HG03457 (cell line): ENCODE results near the gene TBC1D14.

Experiments
- ATAC-seq: cut with Tn5 transposase; IDR thresholded peaks from one replicate; pipeline ENCODE4 v1.9.1; 2021; ENCODE audit warnings: moderate number of reproducible peaks; ENCODE audit not compliant: unreplicated experiment

Gene TBC1D14

DNA sequence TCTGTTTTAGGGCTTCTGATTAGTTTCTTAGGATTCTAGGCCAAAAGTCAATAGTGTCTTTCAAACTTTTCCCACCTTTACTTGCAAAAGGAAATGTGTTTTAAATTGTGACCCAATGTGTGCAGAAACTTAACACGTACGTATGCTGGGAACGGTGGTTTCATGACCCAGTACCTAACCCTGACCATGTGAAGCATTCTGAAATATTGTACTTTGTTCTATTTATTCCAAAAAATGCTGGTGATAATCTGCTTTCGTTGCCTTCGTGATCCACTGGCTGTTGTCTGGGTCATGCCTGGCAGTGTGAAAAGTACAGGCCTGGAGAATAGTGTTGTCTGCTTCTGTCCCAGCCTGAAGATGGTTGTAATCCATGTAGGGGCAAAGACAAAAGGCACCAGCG is 106.9 kb downstream of the TBC1D14 start:
- no peak for ATAC-seq

DNA sequence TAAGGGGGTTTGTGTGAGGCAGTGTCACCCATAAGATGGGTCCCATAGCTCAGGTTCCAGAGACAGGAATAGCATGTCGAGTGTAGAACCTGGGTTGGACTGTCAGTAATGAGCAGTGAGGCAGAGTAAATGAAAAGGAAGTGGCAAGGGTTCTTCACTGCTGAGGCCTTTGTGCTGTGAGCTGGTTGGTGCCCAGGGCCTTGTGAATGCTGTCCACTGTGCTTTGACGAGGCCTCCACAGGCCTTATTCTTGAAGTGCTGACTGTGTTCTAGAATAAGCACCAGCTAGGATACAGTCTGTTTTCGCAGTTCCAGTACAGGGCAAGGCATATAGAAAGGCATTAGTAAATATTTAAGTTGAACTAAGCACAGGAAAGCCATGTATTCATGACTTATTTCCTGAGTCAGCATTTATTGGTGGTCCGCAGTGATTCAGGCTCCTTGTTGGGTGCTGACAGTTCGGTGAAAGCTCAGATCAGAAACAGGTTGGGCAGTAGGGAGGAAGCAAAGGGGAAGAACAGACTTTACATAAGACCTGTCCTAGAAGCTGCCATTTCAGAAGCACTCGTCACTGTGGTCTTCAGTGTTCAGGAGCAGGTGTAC is 107.9 kb downstream of the TBC1D14 start:
- ATAC-seq: no peak

DNA sequence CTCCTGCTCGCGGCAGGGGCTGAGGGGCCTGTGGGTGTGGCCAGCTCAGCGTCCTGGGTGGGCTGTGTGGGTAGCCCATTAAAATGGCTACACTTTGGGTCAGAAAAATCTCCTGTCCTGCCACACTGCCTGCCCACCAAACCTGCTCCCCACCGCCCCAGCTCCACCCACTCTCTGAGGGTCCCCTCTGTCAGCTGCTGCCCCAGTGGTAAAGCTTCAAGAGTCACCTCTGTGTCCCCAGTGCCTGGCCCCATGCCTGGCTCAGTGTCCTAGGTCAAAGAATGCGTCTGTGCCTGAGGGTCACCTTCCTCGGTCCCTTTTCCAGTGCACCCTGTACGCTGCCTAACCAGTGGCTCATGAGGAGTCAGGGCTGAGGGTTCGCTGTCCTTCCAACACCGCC is 108.7 kb downstream of the TBC1D14 start:
- no peak for ATAC-seq

DNA sequence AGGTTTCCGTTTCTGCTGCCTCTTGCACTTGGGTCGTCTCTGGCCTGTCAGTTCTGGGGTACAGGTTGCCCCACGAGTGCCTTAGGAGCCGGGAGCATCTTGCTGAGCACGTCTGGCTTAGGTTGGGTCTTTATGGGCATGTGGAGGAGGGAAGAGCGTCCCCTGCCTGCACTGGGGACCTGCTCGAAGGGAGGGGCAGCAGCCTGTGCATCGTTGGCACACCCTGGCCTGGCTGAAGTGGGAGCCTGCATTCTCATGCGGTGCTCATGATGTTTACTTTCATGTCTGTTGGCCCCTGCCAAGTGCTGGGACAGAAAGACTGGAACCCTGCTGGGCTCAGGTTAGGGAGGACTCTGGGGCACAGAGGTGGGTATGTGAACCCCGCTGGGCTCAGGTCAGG is 109.7 kb downstream of the TBC1D14 start:
- no peak for ATAC-seq

DNA sequence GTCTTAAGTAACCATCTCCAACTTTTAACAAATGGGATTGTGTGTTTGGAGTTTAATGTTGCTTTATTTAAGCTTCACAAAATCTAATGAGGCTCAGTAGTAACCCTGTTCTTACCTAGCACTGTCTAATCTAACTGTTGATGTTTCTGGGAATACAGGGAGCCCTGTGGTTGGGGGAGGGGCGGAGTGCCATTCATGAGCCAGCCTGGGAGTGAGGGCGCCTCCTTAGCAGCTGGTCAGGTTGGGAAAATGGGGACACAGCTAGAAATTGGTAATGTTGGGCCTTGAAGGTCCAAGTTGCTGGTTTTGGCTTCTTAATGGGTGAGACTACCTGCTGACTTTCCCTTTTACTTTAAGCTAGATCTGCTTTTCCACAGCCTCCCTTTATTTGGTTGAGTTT is 110.7 kb downstream of the TBC1D14 start:
- ATAC-seq: no peak

DNA sequence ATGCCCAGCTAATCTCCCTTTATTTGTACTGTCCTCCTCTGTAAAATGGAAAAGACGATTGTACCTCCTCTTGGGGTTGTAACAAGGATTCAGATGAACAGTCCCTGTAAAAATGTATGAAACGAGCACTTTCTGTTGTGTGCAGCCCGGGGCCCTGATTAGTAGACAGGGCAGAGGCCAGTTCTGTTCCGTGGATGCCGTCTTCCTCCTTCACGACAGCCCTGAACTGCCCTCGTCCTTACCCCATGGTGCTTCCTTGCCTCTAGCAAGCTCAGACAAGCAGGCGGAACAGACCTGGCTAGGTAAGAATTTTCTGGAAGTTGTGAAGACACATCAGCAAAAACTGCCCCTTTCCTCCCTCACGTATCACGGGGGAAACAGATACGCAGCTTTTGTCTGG is 111.2 kb downstream of the TBC1D14 start:
- no peak for ATAC-seq

DNA sequence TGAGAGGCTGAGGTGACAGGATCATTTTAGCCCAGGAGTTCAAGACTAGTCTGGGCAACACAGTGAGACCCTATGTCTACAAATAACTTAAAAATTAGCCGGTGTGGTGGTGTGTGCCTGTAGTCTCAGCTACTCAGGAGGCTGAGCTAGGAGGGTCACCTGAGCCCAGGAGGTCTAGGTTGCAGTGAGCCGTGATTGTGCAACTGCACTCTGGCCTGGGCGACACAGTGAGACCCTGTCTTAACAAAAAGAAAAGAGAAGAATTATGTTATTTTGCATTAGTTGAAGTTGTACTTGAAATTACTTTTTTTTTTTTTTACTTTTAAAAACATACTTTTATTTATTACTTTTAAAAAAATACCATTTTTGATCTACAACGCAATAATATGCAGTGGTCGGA is 111.7 kb downstream of the TBC1D14 start:
- no peak for ATAC-seq

DNA sequence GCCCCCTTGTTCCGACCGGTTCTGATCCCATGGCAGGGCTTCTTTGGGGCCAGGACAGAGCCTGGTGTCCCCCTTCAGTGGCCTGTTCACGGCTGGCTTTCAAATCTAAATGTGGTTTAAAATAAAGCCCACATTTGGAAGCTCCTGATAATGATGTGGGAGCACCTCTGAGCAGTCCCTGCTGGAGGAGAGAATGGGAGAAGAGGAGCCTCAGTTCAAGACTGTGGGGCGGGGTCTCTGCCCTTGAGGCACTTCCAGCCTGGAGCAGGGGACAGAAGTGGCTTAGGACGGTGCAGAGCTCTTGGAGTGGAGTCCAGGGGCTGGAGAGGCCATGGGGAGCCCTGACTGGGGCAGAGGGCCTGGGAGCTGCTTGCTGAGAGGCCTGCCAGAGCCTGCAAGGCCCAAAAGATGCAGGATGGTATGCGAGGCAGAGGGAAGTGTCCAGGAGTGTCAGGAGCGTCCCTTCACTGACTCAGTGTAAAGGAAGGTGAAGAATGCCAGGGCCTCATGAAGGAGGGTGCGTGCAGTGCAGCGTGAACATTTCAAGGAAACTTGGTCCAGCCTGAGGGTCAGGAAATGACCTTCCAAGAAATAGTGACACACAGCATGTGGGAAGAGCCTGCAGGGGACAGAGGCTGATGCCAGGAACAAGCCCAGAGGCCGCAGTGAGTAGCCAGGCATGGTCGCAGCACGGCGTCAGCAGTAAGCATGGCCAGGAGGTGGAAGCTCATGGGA is 112.5 kb downstream of the TBC1D14 start:
- no peak for ATAC-seq

DNA sequence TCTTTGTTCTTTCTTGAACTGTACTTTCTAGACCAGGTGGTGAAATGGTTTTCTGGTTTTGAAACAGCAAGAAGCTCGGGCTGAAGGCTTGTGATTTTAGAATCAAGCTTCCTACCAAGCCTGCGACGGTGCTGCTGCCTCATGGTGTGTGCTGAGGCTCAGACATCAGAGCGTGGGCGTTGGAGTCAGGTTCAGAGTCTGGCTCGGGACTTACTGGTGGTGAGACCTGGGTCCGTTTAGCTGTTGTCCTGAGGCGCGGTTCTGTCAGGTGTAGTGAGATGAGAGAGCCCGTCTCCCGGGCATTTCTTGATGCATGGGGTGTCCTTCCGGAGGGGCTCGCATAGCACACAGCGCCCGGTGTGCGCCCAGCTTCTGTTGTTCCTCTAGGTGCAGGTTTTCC is 113.9 kb downstream of the TBC1D14 start:
- ATAC-seq: no peak

DNA sequence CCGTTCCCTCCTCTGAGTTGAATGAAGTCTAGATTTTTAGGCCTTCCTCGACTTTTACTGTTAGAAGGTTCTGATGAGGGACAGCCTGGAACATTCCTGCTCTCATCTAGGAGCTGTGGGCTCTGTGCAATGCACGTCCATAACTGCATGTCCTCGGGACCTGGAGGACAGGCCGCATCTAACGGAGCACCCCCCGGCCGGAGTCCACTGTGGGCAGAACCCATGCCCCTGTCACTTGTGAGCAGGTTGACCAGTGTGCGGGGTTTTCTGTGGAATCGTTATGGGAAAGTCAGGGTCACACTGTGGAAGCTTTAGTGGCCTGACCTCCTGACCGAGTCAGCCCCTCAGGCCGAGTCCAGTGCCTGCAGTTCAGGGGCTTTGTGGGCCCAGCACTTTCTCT is 114.3 kb downstream of the TBC1D14 start:
- no peak for ATAC-seq

DNA sequence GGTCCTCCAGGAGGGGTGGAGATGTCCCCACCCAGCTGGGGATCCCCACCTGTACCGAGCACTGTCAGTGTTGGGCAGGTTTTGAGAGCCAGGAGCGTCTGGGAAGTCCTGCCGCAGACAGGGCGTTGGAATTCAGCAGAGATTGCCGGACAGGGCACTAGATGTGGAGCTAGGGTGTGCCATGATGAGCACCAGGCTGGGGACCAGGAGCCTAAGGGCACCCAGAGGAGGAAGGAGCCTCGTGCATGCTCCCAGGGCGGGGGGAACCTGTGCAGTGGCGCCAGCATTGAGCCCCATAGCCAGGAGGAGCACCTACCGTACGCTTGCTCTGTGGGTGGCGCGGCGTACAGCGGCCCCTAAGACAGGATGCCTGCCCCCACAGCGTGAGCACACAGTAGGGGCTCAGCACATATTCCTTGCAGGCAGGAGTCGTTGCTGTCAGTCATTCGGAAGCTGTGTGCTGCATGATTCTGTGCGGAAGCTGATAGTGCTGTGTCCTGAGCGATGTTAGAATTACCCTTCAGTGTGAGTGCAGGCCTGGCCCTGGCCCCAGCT is 114.8 kb downstream of the TBC1D14 start:
- no peak for ATAC-seq

DNA sequence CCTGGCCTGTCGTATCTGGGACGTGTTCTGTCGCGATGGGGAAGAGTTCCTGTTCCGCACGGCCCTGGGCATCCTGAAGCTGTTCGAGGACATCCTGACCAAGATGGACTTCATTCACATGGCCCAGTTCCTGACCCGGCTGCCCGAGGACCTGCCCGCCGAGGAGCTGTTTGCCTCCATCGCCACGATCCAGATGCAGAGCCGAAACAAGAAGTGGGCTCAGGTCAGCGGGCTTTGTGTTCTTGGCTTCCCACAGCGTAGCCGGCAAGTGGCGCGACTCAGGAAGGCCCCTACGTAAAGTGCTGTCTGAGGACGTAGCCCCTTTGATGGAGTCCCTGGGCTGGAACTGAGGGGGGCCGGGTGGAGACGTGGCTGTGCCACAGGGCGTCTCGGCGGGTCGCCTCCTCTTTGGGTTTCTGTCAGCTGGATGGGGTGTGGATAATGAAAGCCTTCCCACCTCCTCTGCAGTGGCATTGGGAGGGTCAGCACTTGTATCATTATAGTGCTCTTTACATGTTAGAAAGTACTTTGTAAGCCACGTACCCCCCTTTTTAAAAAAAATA is 115.5 kb downstream of the TBC1D14 start:
- no peak for ATAC-seq

DNA sequence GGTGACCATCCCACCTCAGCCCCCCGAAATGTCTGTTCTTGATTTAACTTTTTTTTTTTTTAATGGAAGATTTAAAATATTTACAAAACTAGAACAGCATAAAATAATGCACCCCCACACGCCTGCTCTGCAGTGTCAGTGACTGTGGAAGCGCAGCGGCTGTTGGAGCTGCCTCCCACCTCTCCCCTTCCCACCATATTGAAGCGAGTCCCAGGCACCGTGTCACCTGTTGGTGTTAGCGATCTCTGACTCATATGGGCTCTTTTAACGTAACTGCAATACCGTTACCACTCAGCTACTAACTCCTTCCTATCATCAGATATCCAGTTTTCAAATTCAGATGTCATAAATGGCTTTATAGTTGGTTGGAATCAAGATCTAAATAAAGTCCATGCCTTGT is 116.5 kb downstream of the TBC1D14 start:
- ATAC-seq: no peak

DNA sequence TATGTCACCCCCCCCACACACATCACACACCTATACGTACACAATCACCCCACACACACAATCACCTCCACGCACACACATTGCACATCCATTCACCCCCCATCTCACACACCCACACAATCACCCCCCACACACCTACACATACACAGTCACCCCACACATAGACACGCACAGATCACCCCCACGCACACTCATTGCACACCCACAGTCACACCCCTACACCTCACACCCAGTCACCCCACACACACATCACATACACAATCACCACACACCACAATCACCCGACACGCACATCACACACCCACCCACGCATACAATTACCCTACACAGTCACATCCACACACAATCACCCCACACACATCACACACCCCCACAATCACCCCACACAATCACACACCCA is 117.7 kb downstream of the TBC1D14 start:
- ATAC-seq: no peak

DNA sequence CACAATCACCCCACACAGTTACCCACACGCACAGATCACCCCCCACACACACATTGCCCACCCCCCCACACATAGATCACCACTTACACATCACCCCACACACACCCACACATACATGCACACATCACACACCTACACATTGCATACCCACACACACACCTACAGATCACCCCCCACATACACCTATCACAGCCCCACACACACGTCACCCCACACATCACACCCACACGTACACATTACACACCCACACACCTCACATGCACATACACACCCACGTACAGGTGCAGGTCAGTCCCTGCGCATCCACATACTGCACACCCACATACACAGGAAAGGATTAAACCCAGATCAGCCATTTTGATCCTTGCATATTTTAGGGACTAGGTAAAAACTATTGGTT is 118.3 kb downstream of the TBC1D14 start:
- ATAC-seq: no peak

DNA sequence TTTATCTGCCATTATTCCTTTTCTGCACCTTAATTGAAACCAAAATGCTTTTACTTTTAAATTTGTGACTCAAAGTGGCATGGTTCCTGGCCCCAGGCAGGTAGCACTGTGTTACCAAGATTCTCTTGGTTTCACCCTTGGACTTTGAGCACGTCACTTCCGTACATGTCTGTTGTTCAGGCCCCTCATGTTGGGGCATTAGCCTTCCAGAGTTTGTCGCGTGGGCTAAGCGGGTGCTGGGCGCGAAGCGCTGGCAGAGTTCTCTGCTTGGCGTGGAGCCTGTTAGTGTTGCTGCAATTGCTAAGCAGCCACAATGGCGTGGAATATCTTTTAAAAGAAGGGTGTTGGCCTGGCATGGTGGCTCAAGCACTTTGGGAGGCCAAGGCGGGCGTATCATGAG is 119.6 kb downstream of the TBC1D14 start:
- no peak for ATAC-seq

DNA sequence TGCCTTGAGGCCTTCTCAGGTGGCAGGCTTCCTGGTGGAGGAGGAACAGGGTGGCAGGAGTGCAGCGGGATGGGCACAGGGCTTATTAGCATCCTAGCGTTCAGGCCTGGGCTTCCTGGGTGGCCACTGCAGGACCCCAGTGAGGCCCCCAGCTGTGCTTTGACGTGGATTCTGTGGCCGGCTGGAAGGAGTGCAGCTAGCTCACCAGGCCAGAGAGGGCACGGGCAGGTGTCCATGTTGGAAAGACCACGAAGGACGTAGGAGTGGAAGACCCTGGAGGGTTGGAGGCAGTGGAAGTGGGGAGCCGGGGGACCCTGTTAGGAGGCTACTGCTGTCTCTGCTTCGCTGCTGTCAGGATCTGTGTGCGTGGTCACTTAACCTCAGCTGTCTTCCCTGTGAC is 120.3 kb downstream of the TBC1D14 start:
- no peak for ATAC-seq

DNA sequence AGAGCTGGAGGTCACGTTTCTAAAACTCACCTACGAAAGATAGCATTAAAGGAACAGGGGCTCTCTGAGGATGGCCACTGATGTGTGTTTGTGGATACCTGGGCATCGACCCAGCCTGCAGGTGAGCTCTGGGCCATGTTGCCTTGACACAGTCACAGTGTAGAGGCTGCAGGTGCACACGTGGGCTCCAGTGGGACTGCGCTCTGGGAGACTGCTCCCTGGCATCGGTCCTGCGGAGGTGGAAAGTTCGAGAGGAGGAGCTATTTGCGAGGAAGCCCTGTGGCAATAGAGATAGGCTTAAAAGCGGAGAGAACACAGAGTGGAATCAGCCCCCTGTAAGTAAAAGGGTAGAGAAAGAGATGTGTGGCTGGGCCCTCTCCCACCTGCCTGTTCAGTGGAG is 121.2 kb downstream of the TBC1D14 start:
- no peak for ATAC-seq

DNA sequence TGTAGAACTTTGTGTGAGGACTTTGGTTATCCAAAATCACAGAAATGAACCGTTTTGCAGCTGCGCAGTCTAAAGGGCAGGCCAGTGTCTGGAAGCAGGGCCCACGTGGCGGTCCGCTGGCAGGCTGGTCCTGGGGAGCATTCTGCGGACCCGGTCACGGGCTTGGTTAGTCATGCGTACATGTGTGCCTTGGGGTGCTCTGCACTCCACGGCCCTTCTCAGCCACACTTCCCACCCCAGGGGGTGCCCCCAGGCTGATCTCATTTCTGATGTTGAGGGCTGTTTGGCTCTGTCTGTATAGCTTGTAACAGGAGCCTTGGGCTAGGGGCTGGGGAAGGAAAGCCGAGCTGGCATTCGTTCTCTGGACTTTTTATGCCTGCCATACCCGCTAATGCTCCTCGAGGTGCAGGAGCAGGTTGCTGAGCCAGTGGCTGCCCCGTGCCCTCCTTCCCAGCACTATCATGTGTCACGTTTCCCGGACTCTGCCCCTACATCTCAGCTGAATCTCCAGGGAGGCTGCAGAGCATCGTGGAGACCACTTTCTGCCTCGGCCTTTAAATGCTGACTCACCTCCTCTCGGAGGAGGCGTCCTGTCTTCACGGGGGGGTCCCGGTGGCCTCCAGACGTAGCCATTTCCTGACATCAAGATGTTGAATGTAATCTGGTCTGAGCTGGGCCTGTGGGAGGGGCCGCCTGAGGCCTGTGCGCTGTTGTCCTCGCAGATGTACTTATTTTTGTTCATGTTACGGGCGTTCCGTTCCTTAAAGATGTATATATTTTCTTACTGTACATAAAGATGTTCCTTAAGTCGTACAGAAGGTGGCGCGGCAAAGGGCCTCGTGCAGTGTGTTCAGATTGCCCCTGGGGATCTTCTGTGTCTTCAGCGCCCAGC is 122.2 kb downstream of the TBC1D14 start:
- no peak for ATAC-seq

DNA sequence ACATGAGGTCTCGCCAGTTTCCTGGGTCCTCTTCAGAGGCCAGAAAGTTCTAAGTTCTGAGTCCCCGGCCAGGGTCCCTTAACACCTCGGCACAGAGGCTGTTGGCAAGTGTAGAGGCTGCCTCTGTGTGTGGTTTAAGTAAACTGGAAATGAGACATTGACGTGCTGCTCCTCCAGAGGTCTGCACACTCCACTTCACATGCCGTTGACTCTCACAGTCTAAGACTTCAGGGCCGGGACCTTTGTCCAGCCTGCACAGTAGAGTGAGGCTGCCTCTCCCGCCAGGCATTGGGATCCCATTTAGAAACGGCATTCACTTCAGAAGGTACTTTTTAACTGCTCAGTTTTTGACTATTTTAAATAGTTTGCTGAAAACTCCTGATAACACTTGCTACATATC is 123.0 kb downstream of the TBC1D14 start:
- no peak for ATAC-seq
